Measurements from ENCODE around the gene MYL6B. TPM values are rescaled to one million over a fixed set of nuclear protein-coding genes. Genes with fewer than 3 reads are reported as not detected.

The MYL6B gene
- total and polyA plus RNA-seq, 2 donors (not counting 3 experiments of a cell fraction or from before 2014, with no cell fraction given) = 135 to 185 TPM

DNA sequence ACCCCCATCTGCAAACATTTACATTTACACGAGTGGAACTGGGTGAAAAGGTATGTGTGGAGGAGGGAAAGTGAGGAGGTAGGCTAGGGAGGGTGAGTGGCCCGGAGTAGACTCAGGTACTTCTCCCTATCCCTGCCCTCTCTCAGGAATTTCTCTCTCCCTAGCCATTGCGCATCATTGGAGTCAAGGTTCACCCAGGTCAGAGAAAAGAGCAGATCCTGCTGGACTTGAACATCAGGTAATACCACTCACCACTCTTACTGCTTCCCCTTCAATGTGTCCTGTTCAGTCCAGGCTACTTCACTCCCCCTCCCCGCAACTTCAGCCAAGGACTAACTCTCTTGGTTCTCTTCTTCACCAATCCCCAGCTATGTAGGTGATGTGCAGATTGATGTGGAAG, 21.5 kb upstream of the MYL6B start:
- Histone ChIP-seq H3K9me3 (replicated peaks; ENCODE audit: control insufficient read depth, insufficient read depth, low read length) (no peaks in the 10 kb centered on the region), H3K79me2 (ENCODE audit: control insufficient read depth, insufficient read depth, low read length) (peaks cover 19% of the 10 kb centered on the region), H3K36me3 (ENCODE audit: control insufficient read depth in 2 of 2, extremely low read depth in 1 of 2, insufficient read depth in 2 of 2, low read length in 2 of 2) (peaks cover 9 to 33% of the 10 kb centered on the region in 2 experiments), H3K4me3 (replicated peaks in 1 of 3; ENCODE audit: insufficient read depth in 1 of 3, low read depth in 1 of 3, low read length in 3 of 3) (no peak overlapping the region), H3K4me2 (ENCODE audit: insufficient read depth, low read length) (no peak overlapping the region), H3K9ac (replicated peaks; ENCODE audit: extremely low read depth, insufficient read depth, low read length) (no peak overlapping the region), H3K9me1 (replicated peaks; ENCODE audit: control insufficient read depth, extremely low read depth, insufficient read depth, low read length) (no peaks in the 10 kb centered on the region), H4K20me1 (replicated peaks; ENCODE audit: control insufficient read depth, extremely low read depth, insufficient read depth, low read length) (no peaks in the 10 kb centered on the region), H3K4me1 (ENCODE audit: control insufficient read depth, extremely low read depth, insufficient read depth, low read length) (peaks cover 22% of the 10 kb centered on the region), H2AFZ (ENCODE audit: low read depth, low read length) (no peak overlapping the region), H3K27ac (ENCODE audit: insufficient read depth, low read depth, low read length) (no peak overlapping the region), H3K27me3 (ENCODE audit: control insufficient read depth in 2 of 2, insufficient read depth in 2 of 2, low read length in 2 of 2) (no peaks in the 10 kb centered on the region)
- dilution Hi-C loops (cut with MboI; ENCODE audit: extremely low pct_ligation_motif_present, low sequenced_read_pairs) = no loop called here
- intact Hi-C loops (cut with micrococcal nuclease) = no loop called here
- FAIRE-seq (no peak), DNase-seq (ENCODE audit: low read depth, low spot score) (no peak)
- no TSS peak for BruUV-seq (replicated peaks)
- TF ChIP-seq POLR2A (IDR thresholded peaks at IDR 0.05; ENCODE audit: low read depth, low read length) = no peak
- ChIA-PET CTCF (no interaction called here), POLR2A (interaction anchor here (0.5 kb wide), 1 partner anchor 31 kb away, joined by 3 read pairs; no protein-coding TSS in a partner anchor)

DNA sequence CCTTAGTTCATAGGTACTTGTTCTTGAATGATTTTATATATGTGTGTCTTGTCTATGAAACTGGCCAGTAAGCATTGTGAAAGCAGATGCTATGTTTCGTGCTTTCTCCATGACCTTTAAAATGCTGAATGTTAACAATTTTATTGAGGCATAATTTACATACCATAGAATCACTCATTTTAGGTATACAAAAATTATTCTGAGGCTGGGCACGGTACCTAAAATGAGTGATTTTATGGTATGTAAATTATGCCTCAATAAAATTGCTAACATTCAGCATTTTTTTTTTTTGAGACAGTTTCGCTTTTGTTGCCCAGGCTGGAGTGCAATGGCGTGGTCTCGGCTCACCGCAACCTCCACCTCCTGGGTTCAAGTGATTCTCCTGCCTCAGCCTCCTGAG, 17.5 kb upstream of the MYL6B start:
- H3K4me1 ChIP-seq (ENCODE audit: control insufficient read depth, extremely low read depth, insufficient read depth, low read length) = no peaks in the 10 kb centered on the region
- ChIA-PET CTCF (no interaction called here), POLR2A (no interaction called here)
- H3K79me2 ChIP-seq (ENCODE audit: control insufficient read depth, insufficient read depth, low read length) = peaks cover 6% of the 10 kb centered on the region
- no peak overlapping the region for H3K4me2 ChIP-seq (ENCODE audit: insufficient read depth, low read length)
- no peaks in the 10 kb centered on the region for H3K9me1 ChIP-seq (replicated peaks; ENCODE audit: control insufficient read depth, extremely low read depth, insufficient read depth, low read length)
- H2AFZ ChIP-seq (ENCODE audit: low read depth, low read length) = no peak overlapping the region
- H3K9me3 ChIP-seq (replicated peaks; ENCODE audit: control insufficient read depth, insufficient read depth, low read length) = no peaks in the 10 kb centered on the region
- no peak for DNase-seq (ENCODE audit: low read depth, low spot score)
- H3K4me3 ChIP-seq (replicated peaks in 1 of 3; ENCODE audit: insufficient read depth in 1 of 3, low read depth in 1 of 3, low read length in 3 of 3) = no peak overlapping the region
- H3K27ac ChIP-seq (ENCODE audit: insufficient read depth, low read depth, low read length) = no peak overlapping the region
- dilution Hi-C loops (cut with MboI; ENCODE audit: extremely low pct_ligation_motif_present, low sequenced_read_pairs) = no loop called here
- TF ChIP-seq JUN (IDR thresholded peaks at IDR 0.05; ENCODE audit: borderline replicate concordance, insufficient read depth, insufficient read length, low read depth) = no peak
- TF ChIP-seq EZH2 (IDR thresholded peaks at IDR 0.05; ENCODE audit: borderline replicate concordance, low read depth, low read length, severe bottlenecking) = no peak
- no peak for TF ChIP-seq POLR2AphosphoS5 (IDR thresholded peaks at IDR 0.05; ENCODE audit: insufficient read depth, low read depth, low read length)
- TF ChIP-seq CTCF (IDR thresholded peaks at IDR 0.05; ENCODE audit: extremely low read depth in 1 of 2, insufficient read depth in 1 of 2, low read depth in 1 of 2, low read length in 2 of 2) = no peak
- TF ChIP-seq GATA2 (IDR thresholded peaks at IDR 0.05; ENCODE audit: insufficient read depth, insufficient read length, low read depth, low read length) = no peak
- no peak for TF ChIP-seq FOS (IDR thresholded peaks at IDR 0.05; ENCODE audit: borderline replicate concordance, insufficient read depth, low read length)
- no peak for TF ChIP-seq MAX (IDR thresholded peaks at IDR 0.05; ENCODE audit: insufficient read depth, insufficient read length)
- TF ChIP-seq MYC (IDR thresholded peaks at IDR 0.05; ENCODE audit: low read depth, low read length) = no peak
- no peak for TF ChIP-seq POLR2A (IDR thresholded peaks at IDR 0.05; ENCODE audit: low read depth, low read length)
- H3K9ac ChIP-seq (replicated peaks; ENCODE audit: extremely low read depth, insufficient read depth, low read length) = no peak overlapping the region
- no peaks in the 10 kb centered on the region for H3K27me3 ChIP-seq (ENCODE audit: control insufficient read depth in 2 of 2, insufficient read depth in 2 of 2, low read length in 2 of 2)
- H3K36me3 ChIP-seq (ENCODE audit: control insufficient read depth in 2 of 2, extremely low read depth in 1 of 2, insufficient read depth in 2 of 2, low read length in 2 of 2) = peaks cover 22 to 60% of the 10 kb centered on the region in 2 experiments
- intact Hi-C loops (cut with micrococcal nuclease) = no loop called here
- no TSS peak for BruUV-seq (replicated peaks)
- H4K20me1 ChIP-seq (replicated peaks; ENCODE audit: control insufficient read depth, extremely low read depth, insufficient read depth, low read length) = no peaks in the 10 kb centered on the region
- no peak for FAIRE-seq
